Brain microvascular endothelial cell (primary cell): ENCODE measurements around the gene MAPKAPK3.

ENCODE experiments used
- DNase-seq: peaks from one replicate; pipeline ENCODE4 v3.0.0-alpha.2; 2020
- H3K27ac ChIP-seq: fragments of 250-450 bp; sonication (Bioruptor Pico); 2 replicates; pipeline ENCODE4 v1.5.1; 2020; ENCODE audit warnings: mild to moderate bottlenecking, moderate library complexity
- H3K27me3 ChIP-seq: fragments of 250-450 bp; sonication (Bioruptor Pico); replicated peaks from 2 replicates; pipeline ENCODE4 v1.5.1; 2020; ENCODE audit warnings: mild to moderate bottlenecking
- H3K36me3 ChIP-seq: fragments of 250-450 bp; sonication (Bioruptor Pico); replicated peaks from 2 replicates; pipeline ENCODE4 v1.5.1; 2020; ENCODE audit warnings: mild to moderate bottlenecking
- H3K4me3 ChIP-seq: 2 replicates; pipeline ENCODE4 v1.5.1; 2011; ENCODE audit warnings: low read depth, mild to moderate bottlenecking, control low read depth, low read length, moderate library complexity
- CTCF ChIP-seq: IDR thresholded peaks from 2 replicates; pipeline ENCODE4 v1.5.1; 2011; ENCODE audit warnings: low read depth, mild to moderate bottlenecking, moderate library complexity, low read length, control low read depth, inconsistent platforms; ENCODE audit errors: missing control alignments
- in situ Hi-C: cut with HindIII; loops from 2 replicates; pipeline ENCODE4 v1.10.0; 2017; ENCODE audit warnings: low sequenced_read_pairs, low pct_ligation_motif_present

Gene MAPKAPK3

GRCh38 chr3:50617911-50618481, 1.0 kb downstream of the MAPKAPK3 start:
- no peak for DNase-seq
- TF ChIP-seq CTCF, result no peak
- no peaks in the 10 kb centered on the region for H3K27me3 ChIP-seq
- no peaks in the 10 kb centered on the region for H3K36me3 ChIP-seq
- no peak overlapping the region for H3K27ac ChIP-seq
- peak overlapping the region; percentile 78 for H3K4me3 ChIP-seq
- in situ Hi-C loops, result no loop called here

- Histone ChIP-seq H3K36me3 (no peaks in the 10 kb centered on the region), H3K27me3 (no peaks in the 10 kb centered on the region), H3K4me3 (no peak overlapping the region), H3K27ac (no peak overlapping the region)
- TF ChIP-seq CTCF, result no peak
- in situ Hi-C loops, result no loop called here
- no peak for DNase-seq
Observed at GRCh38 chr3:50620420-50620819, 3.5 kb downstream of the MAPKAPK3 start.

- no peak overlapping the region for H3K4me3 ChIP-seq
- no peaks in the 10 kb centered on the region for H3K27me3 ChIP-seq
- in situ Hi-C loops, result no loop called here
- DNase-seq, result no peak
- TF ChIP-seq CTCF, result no peak
- no peaks in the 10 kb centered on the region for H3K36me3 ChIP-seq
- H3K27ac ChIP-seq, result no peak overlapping the region
Observed at GRCh38 chr3:50620820-50621219, 3.9 kb downstream of the MAPKAPK3 start.

GRCh38 chr3:50622881-50623280, 5.9 kb downstream of the MAPKAPK3 start:
- TF ChIP-seq CTCF, result no peak
- in situ Hi-C loops, result no loop called here
- Histone ChIP-seq H3K27me3 (no peaks in the 10 kb centered on the region), H3K27ac (no peak overlapping the region), H3K4me3 (no peak overlapping the region), H3K36me3 (no peaks in the 10 kb centered on the region)
- DNase-seq, result no peak

- TF ChIP-seq CTCF, result no peak
- Histone ChIP-seq H3K27me3 (no peaks in the 10 kb centered on the region), H3K36me3 (no peaks in the 10 kb centered on the region), H3K27ac (no peak overlapping the region), H3K4me3 (no peak overlapping the region)
- no peak for DNase-seq
- in situ Hi-C loops, result no loop called here
Observed at GRCh38 chr3:50623840-50624474, 7.0 kb downstream of the MAPKAPK3 start.

- in situ Hi-C loops, result no loop called here
- DNase-seq, result no peak
- H3K27ac ChIP-seq, result no peak overlapping the region
Observed at GRCh38 chr3:50624634-50625033, 7.7 kb downstream of the MAPKAPK3 start.

More at GRCh38 chr3:50624634-50625033, 7.7 kb downstream of the MAPKAPK3 start:
- no peaks in the 10 kb centered on the region for H3K27me3 ChIP-seq
- no peak overlapping the region for H3K4me3 ChIP-seq
- TF ChIP-seq CTCF, result no peak
- no peaks in the 10 kb centered on the region for H3K36me3 ChIP-seq
